HUES48 (cell line): Measurements from ENCODE around the gene C6orf47.

Experiments
- H3K27ac ChIP-seq: one replicate; pipeline ENCODE4 v1.7.0; 2013; ENCODE audit warnings: low read depth, low read length, inconsistent platforms
- H3K27me3 ChIP-seq: 2 replicates; pipeline ENCODE4 v1.6.1; 2013; ENCODE audit warnings: mild to moderate bottlenecking, low read length; ENCODE audit not compliant: control insufficient read depth, insufficient read depth
- H3K36me3 ChIP-seq: 2 replicates; pipeline ENCODE4 v1.6.1; 2013; ENCODE audit warnings: low read length; ENCODE audit not compliant: control insufficient read depth, insufficient read depth
- H3K4me1 ChIP-seq: 2 replicates; pipeline ENCODE4 v1.6.1; 2013; ENCODE audit warnings: mild to moderate bottlenecking, low read length; ENCODE audit not compliant: control insufficient read depth, insufficient read depth
- H3K4me3 ChIP-seq: 2 replicates; pipeline ENCODE4 v1.5.1; 2013; ENCODE audit warnings: mild to moderate bottlenecking, low read depth, low read length
- H3K9ac ChIP-seq: 2 replicates; pipeline ENCODE4 v1.6.1; 2013; ENCODE audit warnings: mild to moderate bottlenecking, low read depth, low read length, moderate library complexity
- H3K9me3 ChIP-seq: 2 replicates; pipeline ENCODE4 v1.6.1; 2013; ENCODE audit warnings: low read length; ENCODE audit not compliant: control insufficient read depth, insufficient read depth

C6orf47 gene

DNA sequence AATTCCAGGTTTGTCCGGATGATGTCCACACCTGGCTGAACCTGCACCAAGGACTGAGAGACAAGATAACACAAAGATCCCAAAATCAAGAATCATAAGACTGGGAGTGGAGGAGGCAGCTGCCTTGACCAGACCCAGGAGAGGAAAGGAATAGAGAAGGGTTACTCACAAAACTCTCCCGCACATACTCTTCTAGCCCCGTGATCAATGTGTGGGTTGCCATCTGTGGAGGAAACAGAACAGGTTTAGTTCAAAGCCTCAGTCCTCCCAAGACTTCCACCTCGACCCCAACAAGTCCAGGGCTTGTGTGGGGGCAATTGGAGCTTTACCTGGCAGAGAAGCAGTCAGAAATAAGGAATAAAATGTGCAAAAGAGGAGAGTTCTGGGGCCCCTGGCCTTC is 19.2 kb downstream of the C6orf47 start:
- Histone ChIP-seq H3K36me3 (peaks cover 91% of the 10 kb centered on the region), H3K4me1 (no peaks in the 10 kb centered on the region), H3K4me3 (no peak overlapping the region), H3K27ac (no peak overlapping the region), H3K9me3 (no peaks in the 10 kb centered on the region), H3K27me3 (no peaks in the 10 kb centered on the region), H3K9ac (no peak overlapping the region)

DNA sequence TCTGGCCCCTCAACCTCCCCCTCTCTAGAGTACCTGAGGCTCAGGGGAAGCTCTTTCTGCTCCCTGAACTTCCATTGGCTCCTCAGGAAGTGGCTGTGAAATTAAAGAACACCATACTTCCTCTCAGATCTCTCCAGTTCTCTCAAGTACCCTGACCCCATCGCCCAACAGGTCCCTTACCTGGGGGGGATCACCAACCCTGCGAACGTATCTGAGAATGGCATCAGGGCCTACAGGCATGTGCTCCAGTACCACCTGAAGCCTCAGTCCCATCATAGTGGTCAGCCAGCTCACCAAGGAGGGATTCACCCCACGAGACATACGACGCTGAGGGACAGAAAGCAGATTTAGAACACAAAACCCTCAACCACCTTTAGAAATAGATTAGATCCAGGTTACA is 20.0 kb downstream of the C6orf47 start:
- Histone ChIP-seq H3K9ac (no peak overlapping the region), H3K27me3 (no peaks in the 10 kb centered on the region), H3K27ac (no peak overlapping the region), H3K4me1 (no peaks in the 10 kb centered on the region), H3K36me3 (peaks cover 91% of the 10 kb centered on the region), H3K9me3 (no peaks in the 10 kb centered on the region), H3K4me3 (no peak overlapping the region)

DNA sequence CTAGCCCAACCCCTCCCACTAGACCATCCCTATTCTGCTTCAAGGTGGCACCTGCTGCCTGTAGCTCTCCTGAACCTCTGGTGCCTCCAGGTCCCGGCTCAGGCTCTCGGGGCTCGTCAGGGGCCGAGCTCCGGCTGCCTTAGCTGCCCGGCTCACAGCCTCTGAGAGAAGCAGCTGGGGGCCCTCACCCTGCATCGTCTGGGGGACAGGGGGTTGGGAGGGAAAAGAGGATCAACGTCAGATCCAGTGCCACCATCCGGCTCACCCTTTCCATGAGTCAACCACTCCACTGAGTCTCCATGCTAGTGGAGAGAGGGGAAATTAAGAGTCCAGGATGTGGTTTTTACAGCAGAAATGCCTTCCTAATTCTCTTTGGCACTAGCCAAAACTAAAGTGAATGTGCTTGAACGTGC is 21.1 kb downstream of the C6orf47 start:
- no peaks in the 10 kb centered on the region for H3K4me1 ChIP-seq
- no peaks in the 10 kb centered on the region for H3K27me3 ChIP-seq
- H3K36me3 ChIP-seq, result peaks cover 91% of the 10 kb centered on the region
- no peak overlapping the region for H3K27ac ChIP-seq
- no peak overlapping the region for H3K4me3 ChIP-seq
- H3K9ac ChIP-seq, result no peak overlapping the region
- H3K9me3 ChIP-seq, result no peaks in the 10 kb centered on the region

DNA sequence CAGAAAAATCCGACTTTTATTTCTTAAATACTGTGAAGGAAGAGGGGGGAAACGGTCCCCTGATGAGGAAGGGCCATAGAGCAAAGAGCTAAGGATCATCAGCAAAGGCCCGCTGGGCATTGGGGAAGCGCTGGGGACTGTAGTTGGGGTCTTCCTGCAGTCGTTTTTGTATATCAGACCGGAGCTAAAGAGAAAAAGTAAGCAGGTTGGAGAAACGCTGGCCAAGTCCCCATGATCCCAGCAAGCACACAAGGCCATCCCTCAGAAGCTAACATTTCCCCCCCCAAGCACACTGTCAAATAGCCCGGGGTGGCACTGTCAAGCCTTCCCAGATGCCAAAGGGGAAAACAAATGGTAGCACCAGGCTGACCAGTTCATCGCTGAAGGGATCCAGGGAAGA is 21.5 kb downstream of the C6orf47 start:
- Histone ChIP-seq H3K4me1 (no peaks in the 10 kb centered on the region), H3K9me3 (no peaks in the 10 kb centered on the region), H3K27me3 (no peaks in the 10 kb centered on the region), H3K36me3 (peaks cover 91% of the 10 kb centered on the region), H3K27ac (no peak overlapping the region), H3K9ac (no peak overlapping the region), H3K4me3 (no peak overlapping the region)

DNA sequence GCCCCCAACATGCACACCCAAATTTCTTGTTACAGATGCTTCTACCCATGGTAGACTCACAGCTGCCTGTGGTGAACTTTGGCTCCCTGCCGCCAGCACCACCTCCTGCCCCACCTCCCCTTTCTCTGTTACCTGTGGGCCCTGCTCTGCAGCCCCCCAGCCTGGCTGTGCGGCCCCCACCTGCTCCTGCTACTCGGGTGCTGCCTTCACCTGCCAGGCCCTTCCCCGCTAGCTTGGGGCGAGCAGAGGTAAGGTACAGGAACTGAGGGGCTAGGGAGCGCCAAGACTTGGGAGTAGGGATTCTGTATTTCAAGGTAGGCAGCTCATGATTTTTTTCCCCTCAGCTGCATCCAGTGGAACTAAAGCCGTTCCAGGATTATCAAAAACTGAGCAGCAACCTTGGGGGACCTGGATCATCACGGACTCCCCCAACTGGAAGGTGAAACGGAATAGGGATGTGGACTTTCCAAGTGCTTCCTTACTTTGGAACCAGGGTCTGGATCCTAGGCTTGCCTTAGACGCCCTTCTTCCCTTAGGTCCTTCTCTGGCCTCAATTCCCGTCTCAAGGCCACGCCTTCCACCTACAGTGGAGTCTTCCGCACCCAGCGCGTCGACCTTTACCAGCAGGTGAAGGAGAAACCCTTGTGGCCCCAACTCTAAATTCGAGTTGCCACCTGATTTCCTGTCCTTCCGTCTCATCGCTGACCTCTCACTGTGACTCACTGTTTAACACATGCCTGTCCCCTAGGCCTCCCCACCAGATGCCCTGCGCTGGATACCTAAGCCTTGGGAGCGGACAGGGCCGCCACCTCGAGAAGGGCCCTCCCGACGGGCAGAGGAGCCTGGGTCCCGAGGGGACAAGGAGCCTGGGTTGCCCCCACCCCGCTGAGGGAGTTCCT is 23.6 kb downstream of the C6orf47 start:
- H3K4me1 ChIP-seq, result no peaks in the 10 kb centered on the region
- no peak overlapping the region for H3K27ac ChIP-seq
- H3K9me3 ChIP-seq, result no peaks in the 10 kb centered on the region
- no peaks in the 10 kb centered on the region for H3K27me3 ChIP-seq
- H3K9ac ChIP-seq, result no peak overlapping the region
- H3K36me3 ChIP-seq, result peaks cover 94% of the 10 kb centered on the region
- H3K4me3 ChIP-seq, result no peak overlapping the region

DNA sequence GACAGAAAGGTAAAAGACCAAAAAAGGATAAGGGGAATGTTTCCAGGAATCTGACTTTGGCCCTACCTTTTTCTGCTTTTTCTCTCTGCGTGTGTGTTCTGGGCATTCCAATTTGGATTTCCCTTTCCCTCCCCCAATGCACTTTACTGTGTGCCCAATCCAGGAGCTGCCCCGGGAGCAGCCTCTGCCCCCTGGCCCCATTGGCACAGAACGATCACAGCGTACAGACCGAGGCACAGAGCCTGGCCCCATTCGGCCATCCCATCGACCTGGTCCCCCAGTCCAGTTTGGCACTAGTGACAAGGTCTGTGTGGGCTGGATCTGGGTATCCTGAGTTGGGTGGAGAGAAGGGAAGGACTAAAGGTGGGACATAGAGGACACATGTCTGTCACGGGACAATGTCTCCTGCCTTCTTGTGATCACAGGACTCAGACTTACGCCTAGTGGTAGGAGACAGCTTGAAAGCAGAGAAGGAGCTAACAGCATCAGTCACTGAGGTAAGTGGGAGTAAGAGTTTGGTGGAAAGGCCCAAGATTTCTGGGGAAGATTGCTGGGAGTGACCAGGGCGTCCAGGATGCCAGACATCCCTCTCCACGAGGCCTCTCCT is 25.5 kb downstream of the C6orf47 start:
- Histone ChIP-seq H3K27me3 (no peaks in the 10 kb centered on the region), H3K9me3 (no peaks in the 10 kb centered on the region), H3K4me3 (no peak overlapping the region), H3K27ac (no peak overlapping the region), H3K4me1 (no peaks in the 10 kb centered on the region), H3K36me3 (peaks cover 94% of the 10 kb centered on the region), H3K9ac (no peak overlapping the region)

DNA sequence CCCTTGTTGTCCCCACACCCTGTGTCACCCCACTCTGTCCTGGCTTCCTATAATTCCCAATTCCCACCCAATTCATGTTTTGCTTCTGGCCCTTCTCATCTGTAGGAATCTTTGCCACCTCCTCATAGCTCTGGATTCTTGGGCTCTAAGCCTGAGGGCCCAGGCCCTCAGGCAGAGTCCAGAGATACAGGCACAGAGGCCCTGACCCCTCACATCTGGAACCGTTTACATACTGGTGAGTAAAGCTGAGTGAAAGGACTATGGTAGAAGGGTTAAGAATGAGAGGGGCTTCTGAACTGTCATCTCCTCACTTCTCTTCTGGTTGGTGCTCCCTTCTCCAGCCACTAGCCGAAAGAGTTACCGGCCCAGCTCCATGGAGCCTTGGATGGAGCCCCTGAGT is 26.4 kb downstream of the C6orf47 start:
- no peaks in the 10 kb centered on the region for H3K27me3 ChIP-seq
- peaks cover 94% of the 10 kb centered on the region for H3K36me3 ChIP-seq
- H3K4me1 ChIP-seq, result no peaks in the 10 kb centered on the region
- no peaks in the 10 kb centered on the region for H3K9me3 ChIP-seq
- no peak overlapping the region for H3K27ac ChIP-seq
- no peak overlapping the region for H3K9ac ChIP-seq
- no peak overlapping the region for H3K4me3 ChIP-seq

DNA sequence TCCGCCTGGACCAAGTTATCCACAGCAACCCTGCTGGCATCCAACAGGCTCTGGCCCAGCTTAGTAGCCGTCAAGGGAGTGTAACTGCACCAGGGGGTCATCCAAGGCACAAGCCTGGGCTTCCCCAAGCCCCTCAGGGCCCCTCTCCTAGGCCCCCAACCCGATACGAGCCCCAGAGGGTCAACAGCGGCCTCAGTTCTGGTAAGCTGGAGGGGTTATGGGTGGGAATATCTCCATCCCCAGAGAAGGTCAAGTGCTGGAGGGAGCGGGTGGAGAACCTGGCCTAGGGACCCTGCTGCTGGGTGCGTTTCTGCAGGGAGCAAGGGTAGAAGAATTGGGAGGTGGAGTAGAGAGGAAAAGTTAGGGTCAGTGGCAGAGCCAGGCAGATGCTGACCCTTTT is 27.1 kb downstream of the C6orf47 start:
- no peak overlapping the region for H3K27ac ChIP-seq
- H3K9ac ChIP-seq, result no peak overlapping the region
- H3K36me3 ChIP-seq, result peaks cover 96% of the 10 kb centered on the region
- no peaks in the 10 kb centered on the region for H3K9me3 ChIP-seq
- no peaks in the 10 kb centered on the region for H3K4me1 ChIP-seq
- H3K27me3 ChIP-seq, result no peaks in the 10 kb centered on the region
- H3K4me3 ChIP-seq, result no peak overlapping the region

DNA sequence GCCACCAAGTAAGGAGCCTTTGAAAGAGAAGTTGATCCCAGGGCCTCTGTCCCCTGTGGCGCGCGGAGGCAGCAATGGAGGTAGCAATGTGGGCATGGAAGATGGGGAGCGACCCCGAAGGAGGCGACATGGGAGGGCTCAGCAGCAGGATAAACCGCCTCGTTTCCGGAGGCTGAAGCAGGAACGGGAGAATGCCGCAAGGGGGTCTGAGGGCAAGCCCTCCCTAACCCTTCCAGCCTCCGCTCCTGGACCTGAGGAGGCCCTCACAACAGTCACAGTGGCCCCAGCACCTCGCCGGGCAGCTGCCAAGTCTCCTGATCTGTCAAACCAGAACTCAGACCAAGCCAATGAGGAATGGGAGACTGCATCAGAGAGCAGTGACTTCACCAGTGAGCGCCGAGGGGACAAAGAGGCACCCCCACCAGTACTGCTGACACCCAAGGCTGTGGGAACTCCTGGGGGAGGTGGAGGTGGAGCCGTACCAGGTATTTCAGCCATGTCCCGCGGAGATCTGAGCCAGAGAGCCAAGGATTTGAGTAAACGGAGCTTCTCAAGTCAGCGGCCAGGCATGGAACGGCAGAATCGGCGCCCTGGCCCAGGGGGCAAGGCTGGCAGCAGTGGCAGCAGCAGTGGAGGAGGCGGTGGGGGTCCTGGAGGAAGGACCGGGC is 28.2 kb downstream of the C6orf47 start:
- H3K4me3 ChIP-seq, result no peak overlapping the region
- H3K9ac ChIP-seq, result no peak overlapping the region
- H3K36me3 ChIP-seq, result peaks cover 100% of the 10 kb centered on the region
- H3K27ac ChIP-seq, result peak overlapping the region; percentile 33
- no peaks in the 10 kb centered on the region for H3K9me3 ChIP-seq
- H3K4me1 ChIP-seq, result no peaks in the 10 kb centered on the region
- H3K27me3 ChIP-seq, result no peaks in the 10 kb centered on the region

DNA sequence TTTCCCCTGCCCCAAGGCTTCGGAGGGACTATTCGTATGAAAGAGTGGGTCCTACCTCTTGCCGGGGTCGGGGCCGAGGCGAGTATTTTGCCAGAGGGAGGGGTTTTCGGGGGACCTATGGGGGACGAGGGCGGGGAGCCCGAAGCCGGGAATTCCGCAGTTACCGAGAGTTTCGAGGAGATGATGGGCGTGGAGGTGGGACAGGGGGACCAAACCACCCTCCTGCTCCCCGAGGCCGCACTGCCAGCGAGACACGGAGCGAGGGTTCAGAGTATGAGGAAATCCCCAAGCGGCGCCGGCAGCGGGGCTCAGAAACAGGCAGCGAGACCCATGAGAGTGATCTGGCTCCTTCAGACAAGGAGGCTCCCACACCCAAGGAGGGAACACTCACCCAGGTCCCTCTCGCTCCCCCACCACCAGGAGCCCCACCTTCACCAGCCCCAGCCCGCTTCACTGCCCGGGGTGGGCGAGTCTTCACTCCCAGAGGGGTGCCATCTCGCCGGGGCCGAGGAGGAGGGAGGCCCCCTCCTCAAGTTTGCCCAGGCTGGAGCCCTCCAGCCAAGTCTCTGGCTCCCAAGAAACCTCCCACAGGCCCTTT is 28.8 kb downstream of the C6orf47 start:
- H3K27me3 ChIP-seq, result no peaks in the 10 kb centered on the region
- peak overlapping the region; percentile 33 for H3K27ac ChIP-seq

DNA sequence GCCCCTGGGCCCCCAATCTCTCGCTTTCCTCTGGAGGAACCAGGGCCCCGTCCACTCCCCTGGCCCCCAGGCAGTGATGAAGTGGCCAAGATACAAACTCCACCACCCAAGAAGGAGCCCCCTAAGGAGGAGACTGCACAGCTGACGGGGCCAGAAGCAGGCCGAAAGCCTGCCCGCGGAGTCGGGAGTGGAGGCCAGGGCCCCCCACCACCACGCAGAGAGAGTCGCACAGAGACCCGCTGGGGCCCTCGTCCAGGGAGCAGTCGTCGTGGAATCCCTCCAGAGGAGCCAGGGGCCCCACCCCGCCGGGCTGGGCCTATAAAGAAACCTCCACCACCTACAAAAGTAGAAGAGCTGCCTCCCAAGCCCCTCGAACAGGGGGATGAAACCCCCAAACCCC is 29.4 kb downstream of the C6orf47 start:
- Histone ChIP-seq H3K27me3 (no peaks in the 10 kb centered on the region), H3K9ac (no peak overlapping the region), H3K9me3 (no peaks in the 10 kb centered on the region), H3K27ac (no peak overlapping the region), H3K36me3 (peaks cover 100% of the 10 kb centered on the region), H3K4me3 (no peak overlapping the region), H3K4me1 (no peaks in the 10 kb centered on the region)

More for the DNA sequence above, 28.8 kb downstream of the C6orf47 start:
- Histone ChIP-seq H3K36me3 (peaks cover 100% of the 10 kb centered on the region), H3K9me3 (no peaks in the 10 kb centered on the region), H3K9ac (no peak overlapping the region), H3K4me3 (no peak overlapping the region), H3K4me1 (no peaks in the 10 kb centered on the region)
